ENCODE data around the gene SLC27A3. TPM values are rescaled to one million over a fixed set of nuclear protein-coding genes. Genes with fewer than 3 reads are reported as not detected.
A peak's percentile ranks its signal among the peaks of the same experiment; 100 is the strongest.

Gene SLC27A3
- total RNA-seq, 1 experiment from 2014 or later = 42.0 TPM

- WGBS (ENCODE audit: extremely low coverage, insufficient read length, low lambda C conversion rate) = no CpG with 5 or more reads among the region's 21 CpGs
- Histone ChIP-seq H3K23ac (ENCODE audit: insufficient read length, low read depth, low read length) (no peak overlapping the region), H3K23me2 (ENCODE audit: insufficient read length, low read depth, low read length, poor library complexity, severe bottlenecking) (peaks cover 10% of the 10 kb centered on the region), H4K5ac (ENCODE audit: insufficient read length, low read depth, low read length) (no peak overlapping the region), H3K4ac (ENCODE audit: low read depth, low read length) (no peak overlapping the region), H2BK20ac (ENCODE audit: low read depth, low read length, poor library complexity, severe bottlenecking) (no peak overlapping the region), H3K9me3 (ENCODE audit: control insufficient read depth, low read depth, low read length) (no peaks in the 10 kb centered on the region), H2AFZ (ENCODE audit: low read length) (no peak overlapping the region), H2BK120ac (ENCODE audit: low read depth, low read length, poor library complexity, severe bottlenecking) (no peak overlapping the region), H2BK5ac (ENCODE audit: insufficient read length, low read length) (no peak overlapping the region), H3K27ac (ENCODE audit: insufficient read length, low read depth, low read length) (no peak overlapping the region), H2AK5ac (ENCODE audit: insufficient read length, low read length) (no peak overlapping the region), H3K27me3 (ENCODE audit: insufficient read depth, low read length) (no peaks in the 10 kb centered on the region), H3K4me1 (ENCODE audit: insufficient read depth, low read length) (peaks cover 2% of the 10 kb centered on the region; the same call in 1 of the 2 replicates), H3K79me2 (ENCODE audit: insufficient read depth, low read length) (no peaks in the 10 kb centered on the region), H2BK12ac (ENCODE audit: insufficient read length, low read depth, low read length) (no peak overlapping the region), H3T11ph (ENCODE audit: low read length) (no peak overlapping the region), H3K18ac (ENCODE audit: insufficient read length, low read depth, low read length) (no peak overlapping the region), H4K8ac (replicated peaks; ENCODE audit: insufficient read length, low read depth, low read length) (no peak overlapping the region), H3K4me2 (ENCODE audit: insufficient read depth, insufficient read length, low read length) (no peak overlapping the region), H3K79me1 (ENCODE audit: insufficient read depth, low read depth, low read length, poor library complexity, severe bottlenecking) (no peaks in the 10 kb centered on the region), H4K91ac (ENCODE audit: insufficient read length, low read depth, low read length) (no peak overlapping the region), H4K20me1 (ENCODE audit: control insufficient read depth, insufficient read depth, insufficient read length) (no peaks in the 10 kb centered on the region), H3K56ac (ENCODE audit: insufficient read length, low read depth, low read length) (no peak overlapping the region), H3K14ac (ENCODE audit: insufficient read depth, low read length) (no peak overlapping the region), H3K9ac (ENCODE audit: extremely low read depth, insufficient read length, low read length) (no peak overlapping the region), H2BK15ac (ENCODE audit: low read depth, low read length) (no peak overlapping the region)
- peak; percentile 76 for DNase-seq
- peak overlapping the region in 1 of 2 experiments; percentile 54; a peak in 1 of 5 replicates for H3K4me3 Mint-ChIP-seq
- peaks cover 26 to 43% of the 10 kb centered on the region in 2 experiments for H3K4me1 Mint-ChIP-seq
- no peaks in the 10 kb centered on the region for H3K9me3 Mint-ChIP-seq
- H3K27me3 Mint-ChIP-seq (ENCODE audit: low read depth) = no peaks in the 10 kb centered on the region
- peak; percentile 66 for TF ChIP-seq CTCF (conservative IDR thresholded peaks at IDR 0.05)
- peaks cover 35 to 70% (median 63%) of the 10 kb centered on the region in 3 experiments; a peak in 6 of 7 replicates for H3K36me3 Mint-ChIP-seq (ENCODE audit: insufficient read depth in 1 of 3, low read depth in 3 of 3)
- H3K27ac Mint-ChIP-seq = no peak overlapping the region
Observed at GRCh38 chr1:153771841-153772593, 3.2 kb upstream of the SLC27A3 start.
